GM12891 (cell line): ENCODE measurements around the gene LRP1B.

Experiments
- PAX5 ChIP-seq: IDR thresholded peaks from 2 replicates; pipeline ENCODE4 v1.6.1; 2011; ENCODE audit warnings: low read length, moderate library complexity, mild to moderate bottlenecking; ENCODE audit not compliant: insufficient read depth, severe bottlenecking
- POLR2A ChIP-seq: IDR thresholded peaks from 2 replicates; pipeline ENCODE4 v1.6.1; 2011; ENCODE audit warnings: low read depth, low read length, control low read depth
- POLR2AphosphoS5 ChIP-seq: IDR thresholded peaks from 2 replicates; pipeline ENCODE4 v1.6.1; 2011; ENCODE audit warnings: low read depth, low read length, control low read depth
- SPI1 ChIP-seq: IDR thresholded peaks from 2 replicates; pipeline ENCODE4 v1.6.1; 2011; ENCODE audit warnings: low read depth, low read length, control low read depth
- TAF1 ChIP-seq: IDR thresholded peaks from 2 replicates; pipeline ENCODE4 v1.6.1; 2011; ENCODE audit warnings: low read depth, low read length, control low read depth

DNA sequence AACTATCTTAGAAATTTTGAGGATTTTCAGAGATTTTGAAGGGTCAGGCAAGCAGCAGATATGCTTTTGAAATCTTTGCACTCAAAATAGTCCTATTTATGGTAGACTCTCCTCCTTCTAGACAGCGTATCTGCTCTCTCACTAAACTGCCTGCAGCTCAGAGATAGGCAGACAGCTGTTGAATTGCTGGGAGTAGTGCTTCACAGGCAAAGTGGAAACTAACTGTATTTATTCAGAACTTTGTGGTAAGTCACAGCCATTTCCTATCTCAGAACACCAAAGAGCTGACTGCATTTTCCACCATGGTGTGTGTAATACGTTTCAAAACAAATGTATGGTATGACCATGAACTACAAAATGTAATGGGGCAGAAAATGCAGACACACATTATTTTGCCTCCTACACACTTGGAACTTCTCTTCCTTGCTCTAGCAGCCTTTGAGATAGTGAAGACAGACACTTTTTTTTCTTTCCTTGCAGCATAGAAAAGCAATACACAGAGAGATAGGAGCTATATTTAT lies 352.4 kb downstream of the LRP1B start:
- TF ChIP-seq SPI1 (no peak), POLR2A (no peak), TAF1 (no peak), POLR2AphosphoS5 (no peak), PAX5 (no peak)
